ENCODE results near the gene ATXN7. TPM values are rescaled to one million over a fixed set of nuclear protein-coding genes. Genes with fewer than 3 reads are reported as not detected.

ATXN7 gene
- total RNA-seq, 4 donors from 2014 or later, result 44.8 to 113 (median 51.0) TPM

DNA sequence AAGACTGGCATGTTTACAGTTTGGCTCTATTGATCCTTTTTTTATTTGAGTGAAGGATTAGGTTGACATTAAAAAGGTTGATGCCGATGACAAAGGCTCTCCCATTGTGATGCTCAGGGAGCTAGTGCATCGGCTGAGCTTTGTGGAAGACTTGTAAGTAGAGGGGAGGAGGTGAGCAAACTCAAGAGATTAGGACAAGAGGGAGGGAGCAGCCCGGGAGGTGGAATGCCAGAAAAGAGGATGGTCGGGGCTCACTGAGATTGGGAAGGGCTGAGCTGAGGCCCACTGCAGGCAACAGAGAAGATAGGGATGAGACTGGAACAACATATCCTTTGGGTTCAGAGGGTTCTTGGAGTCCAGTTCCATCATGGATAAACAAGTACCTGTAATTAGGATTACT is 186.2 kb downstream of the ATXN7 start:
- DNase-seq, result no peak
- WGBS, 2 donors (ENCODE audit: low coverage in 1 of 2), result 73 to 88% methylated on average over 4 of the region's 4 CpGs
- H3K4me3 ChIP-seq, result no peak overlapping the region
- H3K9me3 ChIP-seq, result no peaks in the 10 kb centered on the region
- no peak overlapping the region for H3K27ac ChIP-seq
- H3K36me3 ChIP-seq, result no peaks in the 10 kb centered on the region
- H3K4me1 ChIP-seq, result peaks cover 0 to 3% (median 0%) of the 10 kb centered on the region in 4 donors
- intact Hi-C loops (cut with DNase I; ENCODE audit: low total_unique reads), result no loop called here
- in situ Hi-C loops (cut with MboI; ENCODE audit: low pct_ligation_motif_present in 1 of 4, low pct_unique_long_range_greater_than_20kb in 1 of 4, low sequenced_read_pairs in 3 of 4), result loop anchor here in 1 of 4 donors (25.0 kb wide), 1 partner anchor 212 kb away; no protein-coding TSS in a partner anchor
- no peak for TF ChIP-seq EP300 (IDR thresholded peaks at IDR 0.05; ENCODE audit: low read depth)
- TF ChIP-seq POLR2AphosphoS5 (IDR thresholded peaks at IDR 0.05), result no peak
- no peak for TF ChIP-seq POLR2A (IDR thresholded peaks at IDR 0.05)
- TF ChIP-seq, protein P1, sequence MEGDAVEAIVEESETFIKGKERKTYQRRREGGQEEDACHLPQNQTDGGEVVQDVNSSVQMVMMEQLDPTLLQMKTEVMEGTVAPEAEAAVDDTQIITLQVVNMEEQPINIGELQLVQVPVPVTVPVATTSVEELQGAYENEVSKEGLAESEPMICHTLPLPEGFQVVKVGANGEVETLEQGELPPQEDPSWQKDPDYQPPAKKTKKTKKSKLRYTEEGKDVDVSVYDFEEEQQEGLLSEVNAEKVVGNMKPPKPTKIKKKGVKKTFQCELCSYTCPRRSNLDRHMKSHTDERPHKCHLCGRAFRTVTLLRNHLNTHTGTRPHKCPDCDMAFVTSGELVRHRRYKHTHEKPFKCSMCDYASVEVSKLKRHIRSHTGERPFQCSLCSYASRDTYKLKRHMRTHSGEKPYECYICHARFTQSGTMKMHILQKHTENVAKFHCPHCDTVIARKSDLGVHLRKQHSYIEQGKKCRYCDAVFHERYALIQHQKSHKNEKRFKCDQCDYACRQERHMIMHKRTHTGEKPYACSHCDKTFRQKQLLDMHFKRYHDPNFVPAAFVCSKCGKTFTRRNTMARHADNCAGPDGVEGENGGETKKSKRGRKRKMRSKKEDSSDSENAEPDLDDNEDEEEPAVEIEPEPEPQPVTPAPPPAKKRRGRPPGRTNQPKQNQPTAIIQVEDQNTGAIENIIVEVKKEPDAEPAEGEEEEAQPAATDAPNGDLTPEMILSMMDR (IDR thresholded peaks at IDR 0.05), result no peak
- H3K27me3 ChIP-seq, result no peaks in the 10 kb centered on the region

Small RNA genes within 50 kb of the gene (small RNA-seq; reads per million reads assigned to genes)
- 0 reads per million in 4 donors for gene SCAANT1

Other genes starting within 250 kb of the ATXN7 start
- not detected for gene SNTN, start 211.2 kb upstream of the ATXN7 start, total RNA-seq
- not detected for gene C3orf49, start 44.6 kb upstream of the ATXN7 start, total RNA-seq
- 10 to 100 TPM in 3 of 4 donors, 1 to 10 TPM in 1; 5.2 to 54.5 (median 40.8) TPM for gene THOC7, start 62 bp upstream of the ATXN7 start, total RNA-seq
- gene SCAANT1, start 48.5 kb downstream of the ATXN7 start, total RNA-seq, result not detected
- gene PSMD6, start 159.6 kb downstream of the ATXN7 start, total RNA-seq, result 10 to 100 TPM; 18.3 to 66.6 (median 47.8) TPM